GM12878 (cell line): ENCODE results near the gene SLC39A11. TPM values are rescaled to one million over a fixed set of nuclear protein-coding genes. Genes with fewer than 3 reads are reported as not detected.

Experiments
- ATAC-seq: fragments of 200-7000 bp; cut with Tn5 transposase; 3 replicates; pipeline ENCODE4 v1.9.1; 2020; ENCODE audit warnings: mild to moderate bottlenecking, moderate library complexity
- BruUV-seq: library from RNA; stranded (reverse); fragments of 400-500 nt; replicated peaks from 2 replicates; lab custom pipeline; 2021; lab: Mats Ljungman, UMichigan
- CTCF ChIA-PET: fragments of 300-600 bp; sonication (Branson Sonifier 250); formaldehyde crosslinking; extraction: SDS; loops from one replicate; lab custom pipeline; 2021; ENCODE audit warnings: inconsistent platforms; lab: Yijun Ruan, JAX
- POLR2A ChIA-PET: fragments of 350-600 bp; formaldehyde crosslinking; extraction: SDS; loops from one replicate; lab custom pipeline; 2021; ENCODE audit warnings: inconsistent platforms; lab: Charles Lee
- RAD21 ChIA-PET: fragments of 300-600 bp; sonication (Branson Sonifier 250); formaldehyde crosslinking; loops from one replicate; lab custom pipeline; 2023; ENCODE audit warnings: antibody characterized with exemption; ENCODE audit not compliant: unreplicated experiment; lab: Charles Lee
- SMC1A ChIA-PET: fragments of 300-600 bp; sonication (Branson Sonifier 250); formaldehyde crosslinking; loops from one replicate; lab custom pipeline; 2023; ENCODE audit not compliant: unreplicated experiment, uncharacterized antibody; lab: Charles Lee
- DNase-seq: peaks from one replicate; pipeline ENCODE4 v3.0.0-alpha.2; 2011; ENCODE audit warnings: low read depth, low spot score
- FAIRE-seq: peaks from 3 replicates; lab custom pipeline; 2011; peaks lifted over from hg19 to GRCh38; lab: Jason Lieb, UNC
- H2AFZ ChIP-seq: 2 replicates; pipeline ENCODE4 v1.6.0; 2011; ENCODE audit warnings: low read depth, low read length, control low read depth; ENCODE audit not compliant: control insufficient read depth
- H3K27ac ChIP-seq: 2 replicates; pipeline ENCODE4 v1.5.1; 2011; ENCODE audit warnings: control low read depth; ENCODE audit not compliant: control insufficient read depth, insufficient read depth
- H3K27me3 ChIP-seq, 2 experiments: replicated peaks in 1 of 2; 2 replicates each; pipeline versions ENCODE4 v1.6.0 to v1.6.1; 2011; ENCODE audit warnings: low read length in 1 of 2; ENCODE audit not compliant: control insufficient read depth in 2 of 2, insufficient read depth in 2 of 2
- H3K36me3 ChIP-seq, 2 experiments: 2 replicates each; pipeline ENCODE4 v1.5.1; 2011; ENCODE audit warnings: low read length in 1 of 2; ENCODE audit not compliant: control insufficient read depth in 2 of 2, insufficient read depth in 2 of 2
- H3K4me1 ChIP-seq: 2 replicates; pipeline ENCODE4 v1.6.1; 2011; ENCODE audit warnings: mild to moderate bottlenecking, low read length, moderate library complexity, mixed read lengths; ENCODE audit not compliant: control insufficient read depth, insufficient read depth
- H3K4me2 ChIP-seq: 2 replicates; pipeline ENCODE4 v1.6.0; 2011; ENCODE audit warnings: control low read depth; ENCODE audit not compliant: control insufficient read depth, insufficient read depth
- H3K4me3 ChIP-seq: fragments of 200-600 bp; sonication (generic); 2 replicates; pipeline ENCODE4 v1.5.1; 2016
- H3K79me2 ChIP-seq: 2 replicates; pipeline ENCODE4 v1.6.0; 2011; ENCODE audit warnings: low read length; ENCODE audit not compliant: control insufficient read depth, insufficient read depth
- H3K9ac ChIP-seq: 2 replicates; pipeline ENCODE4 v1.8.0; 2011; ENCODE audit warnings: low read length, control low read depth, mixed read lengths; ENCODE audit not compliant: control insufficient read depth, insufficient read depth
- H3K9me3 ChIP-seq: replicated peaks from 3 replicates; pipeline ENCODE4 v1.5.1; 2011; ENCODE audit warnings: mild to moderate bottlenecking, low read length; ENCODE audit not compliant: control insufficient read depth, insufficient read depth
- H4K20me1 ChIP-seq: 2 replicates; pipeline ENCODE4 v1.6.0; 2011; ENCODE audit not compliant: control insufficient read depth, insufficient read depth
- EGR1 ChIP-seq, 2 experiments: IDR thresholded peaks; 1 replicate in 1 of 2; 2 replicates in 1 of 2; pipeline ENCODE4 v1.6.1; 2011 to 2012; ENCODE audit warnings: low read depth in 2 of 2, low read length in 2 of 2, borderline replicate concordance in 1 of 2, mild to moderate bottlenecking in 1 of 2, moderate library complexity in 1 of 2
- WGBS: methylation state at CpG from one replicate; pipeline ENCODE4 v1.1.6; 2016; ENCODE audit warnings: low lambda C conversion rate; ENCODE audit not compliant: insufficient replicate concordance, insufficient coverage; ENCODE audit errors: missing lambda C conversion rate; 5-methylcytosine and 5-hydroxymethylcytosine counted together
- in situ Hi-C: fragments of 300-500 bp; cut with MboI; formaldehyde crosslinking; loops from 9 replicates; pipeline ENCODE4 v1.14.3; 2018; ENCODE audit warnings: mixed read lengths
- intact Hi-C: fragments of 100-400 bp; cut with micrococcal nuclease; formaldehyde crosslinking; loops from one replicate; pipeline ENCODE4 v1.14.2; 2022; ENCODE audit not compliant: unreplicated experiment
- polyA plus RNA-seq, 11 experiments: library from polyadenylated mRNA; depleted of rRNA in 4 of 11; unstranded in 6 of 11; stranded (reverse) in 5 of 11; fragments of >200 nt; fragmentation: Nextera tagmentation in 4 of 11; fragmentation: Illumina TruSeq in 1 of 11; extraction: Ambion mirVana in 4 of 11; extraction: Trizol in 1 of 11; gene quantifications; 1 replicate in 1 of 11; 2 replicates in 10 of 11; pipeline versions ENCODE4 v1.2.1 to v1.2.3, GENCODE V29; 2011 to 2016; ENCODE audit warnings: inconsistent platforms in 2 of 11, missing spikeins in 2 of 11, low read depth in 1 of 11
- total RNA-seq, 4 experiments: library from RNA; depleted of rRNA in 3 of 4; stranded (reverse); fragments of >200 nt in 3 of 4; fragmentation: Illumina TruSeq in 1 of 4; extraction: Trizol in 1 of 4; gene quantifications; 2 replicates each; pipeline versions ENCODE4 v1.2.1 to v1.2.3, GENCODE V29; 2013 to 2021
- TF ChIP-seq, protein P1 (sequence below): fragments of 450-650 bp; IDR thresholded peaks from 2 replicates; pipeline ENCODE4 v1.6.1; 2016; ENCODE audit warnings: mild to moderate bottlenecking, moderate library complexity, borderline replicate concordance

SLC39A11 gene
- total and polyA plus RNA-seq, 10 of the 15 experiments (the other 5 are each of a cell fraction or from before 2014, with no cell fraction given) = 8.6 to 23.8 (median 14.0) TPM

DNA sequence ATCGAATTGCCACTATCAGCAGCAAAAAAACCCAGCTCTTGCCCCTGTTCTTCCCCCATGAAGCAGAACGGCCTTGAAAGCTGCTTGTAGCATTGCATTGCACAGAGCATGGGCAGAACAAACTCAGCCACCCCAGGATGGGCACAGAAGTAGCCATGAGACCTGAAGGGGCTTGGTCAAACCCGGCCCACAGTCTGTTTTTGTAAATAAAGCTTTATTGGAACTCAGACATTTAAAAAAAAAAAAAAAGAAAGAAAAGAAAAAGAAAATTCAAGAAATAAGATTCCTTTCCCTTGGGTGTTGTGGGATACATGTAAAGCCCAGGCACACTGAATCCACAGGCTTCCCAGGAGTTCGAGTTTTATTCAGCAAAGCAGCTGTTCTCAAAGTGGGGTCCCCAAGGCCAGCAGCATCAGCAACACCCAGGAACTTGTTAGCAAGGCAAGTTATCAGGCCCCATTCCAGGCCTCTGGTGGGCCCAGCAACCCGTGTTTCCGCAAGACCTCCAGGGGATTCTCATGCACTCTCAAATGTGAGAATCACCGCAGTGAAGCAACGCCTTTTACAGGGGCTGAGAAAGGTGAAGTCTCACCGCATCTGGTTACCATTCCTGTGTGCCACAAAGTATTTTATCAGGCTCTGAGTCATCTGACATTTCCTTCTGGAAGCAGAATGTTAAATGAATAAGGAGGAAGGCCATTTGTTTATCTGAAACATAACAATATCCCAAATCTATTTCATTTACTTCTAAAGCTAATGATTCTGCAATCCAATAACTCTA is 108.2 kb downstream of the SLC39A11 start:
- no peaks in the 10 kb centered on the region for H3K36me3 ChIP-seq
- no peaks in the 10 kb centered on the region for H3K79me2 ChIP-seq
- peaks cover 9% of the 10 kb centered on the region for H3K4me1 ChIP-seq
- in situ Hi-C loops = no loop called here
- no peak overlapping the region for H3K9ac ChIP-seq
- intact Hi-C loops = no loop called here
- SMC1A ChIA-PET = interaction anchor here (0.9 to 5.8 kb wide), 6 partner anchors 17 to 425 kb away, joined by 3 to 65 read pairs (median 16); no protein-coding TSS in a partner anchor
- H3K9me3 ChIP-seq = no peaks in the 10 kb centered on the region
- no peak overlapping the region for H3K4me3 ChIP-seq
- DNase-seq (no peak), ATAC-seq (no peak), FAIRE-seq (no peak)
- CTCF ChIA-PET = interaction anchor here (0.8 to 9.0 kb wide), 15 partner anchors 10 to 425 kb away, joined by 3 to 122 read pairs (median 4); partner anchors contain the start of gene SSTR2
- no TSS peak for BruUV-seq
- no peak overlapping the region for H3K4me2 ChIP-seq
- H4K20me1 ChIP-seq = no peaks in the 10 kb centered on the region
- POLR2A ChIA-PET = no interaction called here
- RAD21 ChIA-PET = interaction anchor here (0.9 to 4.0 kb wide), 5 partner anchors 172 to 267 kb away, joined by 3 to 82 read pairs (median 38); a partner anchor contains a TSS
- no peak overlapping the region for H3K27ac ChIP-seq
- no peaks in the 10 kb centered on the region for H3K27me3 ChIP-seq
- no peak overlapping the region for H2AFZ ChIP-seq
- 55% methylated on average over 9 of the region's 9 CpGs for WGBS
- TF ChIP-seq EGR1 (IDR thresholded peaks at IDR 0.05; ENCODE audit: borderline replicate concordance in 1 of 2, low read depth in 2 of 2, low read length in 2 of 2) = no peak
- TF ChIP-seq, protein P1, sequence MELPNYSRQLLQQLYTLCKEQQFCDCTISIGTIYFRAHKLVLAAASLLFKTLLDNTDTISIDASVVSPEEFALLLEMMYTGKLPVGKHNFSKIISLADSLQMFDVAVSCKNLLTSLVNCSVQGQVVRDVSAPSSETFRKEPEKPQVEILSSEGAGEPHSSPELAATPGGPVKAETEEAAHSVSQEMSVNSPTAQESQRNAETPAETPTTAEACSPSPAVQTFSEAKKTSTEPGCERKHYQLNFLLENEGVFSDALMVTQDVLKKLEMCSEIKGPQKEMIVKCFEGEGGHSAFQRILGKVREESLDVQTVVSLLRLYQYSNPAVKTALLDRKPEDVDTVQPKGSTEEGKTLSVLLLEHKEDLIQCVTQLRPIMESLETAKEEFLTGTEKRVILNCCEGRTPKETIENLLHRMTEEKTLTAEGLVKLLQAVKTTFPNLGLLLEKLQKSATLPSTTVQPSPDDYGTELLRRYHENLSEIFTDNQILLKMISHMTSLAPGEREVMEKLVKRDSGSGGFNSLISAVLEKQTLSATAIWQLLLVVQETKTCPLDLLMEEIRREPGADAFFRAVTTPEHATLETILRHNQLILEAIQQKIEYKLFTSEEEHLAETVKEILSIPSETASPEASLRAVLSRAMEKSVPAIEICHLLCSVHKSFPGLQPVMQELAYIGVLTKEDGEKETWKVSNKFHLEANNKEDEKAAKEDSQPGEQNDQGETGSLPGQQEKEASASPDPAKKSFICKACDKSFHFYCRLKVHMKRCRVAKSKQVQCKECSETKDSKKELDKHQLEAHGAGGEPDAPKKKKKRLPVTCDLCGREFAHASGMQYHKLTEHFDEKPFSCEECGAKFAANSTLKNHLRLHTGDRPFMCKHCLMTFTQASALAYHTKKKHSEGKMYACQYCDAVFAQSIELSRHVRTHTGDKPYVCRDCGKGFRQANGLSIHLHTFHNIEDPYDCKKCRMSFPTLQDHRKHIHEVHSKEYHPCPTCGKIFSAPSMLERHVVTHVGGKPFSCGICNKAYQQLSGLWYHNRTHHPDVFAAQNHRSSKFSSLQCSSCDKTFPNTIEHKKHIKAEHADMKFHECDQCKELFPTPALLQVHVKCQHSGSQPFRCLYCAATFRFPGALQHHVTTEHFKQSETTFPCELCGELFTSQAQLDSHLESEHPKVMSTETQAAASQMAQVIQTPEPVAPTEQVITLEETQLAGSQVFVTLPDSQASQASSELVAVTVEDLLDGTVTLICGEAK = peak; percentile 73
